Amniotic stem cell (primary cell): ENCODE data around the gene BIN2.
"Not testable (repeated sequence)": the region's sequence is repeated elsewhere in the genome, so short reads cannot be mapped to it uniquely, and the experiment has no call there.

Experiments
- DNase-seq: peaks from one replicate; lab custom pipeline; 2025; lab: John Stamatoyannopoulos, UW

Gene BIN2

DNA sequence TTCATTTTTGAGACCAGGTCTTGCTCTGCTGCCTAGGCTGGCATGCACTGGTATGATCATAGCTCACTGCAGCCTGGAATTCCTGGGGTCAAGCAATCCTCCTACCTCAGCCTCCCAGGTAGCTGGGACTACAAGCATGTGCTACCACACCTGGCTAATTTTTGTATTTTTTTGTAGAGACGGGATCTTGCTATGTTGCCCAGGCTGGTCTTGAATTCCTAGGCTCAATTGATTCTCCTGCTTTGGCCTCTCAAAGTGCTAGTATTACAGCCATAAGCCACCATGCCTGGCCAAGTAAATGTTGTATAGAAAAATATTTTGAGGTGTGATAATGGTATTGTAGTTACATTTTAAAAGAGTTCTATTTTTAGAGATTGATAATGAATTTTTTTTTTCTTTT is 12.6 kb downstream of the BIN2 start:
- DNase-seq: no peak

DNA sequence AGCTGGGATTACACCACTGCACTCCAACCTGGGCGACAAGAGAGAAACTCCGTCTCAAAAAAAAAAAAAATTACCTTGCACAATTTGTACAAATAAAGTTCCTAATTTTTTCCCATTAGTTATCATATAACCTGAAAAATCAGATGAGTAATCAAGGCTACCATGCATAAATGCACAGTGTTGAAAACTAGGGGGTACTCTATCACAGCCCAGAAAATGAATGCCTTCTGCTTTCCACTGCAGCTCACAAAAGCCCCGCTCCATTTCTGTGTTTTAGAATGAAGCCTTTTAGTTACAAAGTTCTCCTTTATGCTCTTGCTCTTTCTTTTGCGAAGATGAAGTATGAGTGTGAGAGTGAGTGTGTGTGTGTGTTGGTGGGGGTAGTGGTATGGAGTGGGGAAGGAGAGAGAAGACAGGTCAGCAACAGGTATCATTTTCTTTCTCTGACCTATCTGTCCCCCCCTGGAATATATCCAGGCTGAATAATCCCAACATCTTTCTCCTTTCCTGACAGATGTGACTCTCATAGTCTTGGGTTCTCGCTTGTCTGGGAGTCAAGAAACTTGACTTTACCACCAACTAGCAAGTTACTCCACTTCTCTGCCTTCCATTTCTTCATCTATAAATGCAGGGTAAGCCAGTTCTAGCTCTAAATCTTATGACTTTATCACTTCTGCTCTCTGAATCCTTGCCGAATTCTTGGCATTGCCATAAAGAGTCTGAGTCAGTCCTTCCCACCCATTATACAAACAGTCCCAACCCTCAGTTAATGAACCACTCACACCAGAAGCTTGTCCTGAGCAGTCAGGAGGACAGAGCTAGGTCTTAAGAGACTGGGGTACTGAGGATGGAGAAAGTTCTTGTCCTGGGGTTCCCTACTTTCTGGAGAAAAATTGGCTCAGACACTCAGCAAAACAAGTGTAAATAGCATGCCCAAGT is 16.1 kb downstream of the BIN2 start:
- peak; percentile 80 for DNase-seq

DNA sequence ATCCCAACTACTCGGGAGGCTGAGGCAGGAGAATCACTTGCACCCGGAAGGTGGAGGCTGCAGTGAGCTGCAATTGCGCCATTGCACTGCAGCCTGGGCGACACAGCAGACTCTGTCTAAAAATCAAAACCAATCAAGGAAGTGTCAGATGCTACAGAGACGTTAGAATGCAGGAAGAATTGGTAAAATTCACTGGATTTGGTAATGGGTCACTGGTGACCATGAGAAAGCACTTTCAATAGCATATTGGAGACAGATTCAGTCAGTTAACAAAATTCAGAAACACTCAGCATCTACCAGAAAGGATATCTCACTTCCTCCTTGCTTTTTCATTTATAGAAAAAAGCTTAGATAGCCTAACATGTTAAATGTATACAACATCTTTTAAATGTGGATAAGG is 17.5 kb downstream of the BIN2 start:
- no peak for DNase-seq

DNA sequence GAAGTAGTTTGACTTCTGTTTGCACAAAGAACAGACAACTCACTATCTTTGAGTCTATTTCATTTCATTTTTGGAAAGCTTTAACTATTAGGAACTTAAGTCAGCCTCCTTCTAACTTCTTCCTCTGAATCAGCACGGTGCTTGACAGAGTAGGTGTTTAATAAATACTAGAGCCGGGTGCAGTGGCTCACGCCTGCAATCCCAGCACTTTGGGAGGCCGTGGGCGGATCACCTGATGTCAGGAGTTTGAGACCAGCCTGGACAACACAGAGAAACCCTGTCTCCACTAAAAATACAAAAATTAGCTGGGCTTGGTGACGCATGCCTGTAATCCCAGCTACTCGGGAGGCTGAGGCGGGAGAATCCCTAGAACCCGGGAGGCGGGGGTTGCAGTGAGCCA is 23.2 kb downstream of the BIN2 start:
- DNase-seq: not testable (repeated sequence)

DNA sequence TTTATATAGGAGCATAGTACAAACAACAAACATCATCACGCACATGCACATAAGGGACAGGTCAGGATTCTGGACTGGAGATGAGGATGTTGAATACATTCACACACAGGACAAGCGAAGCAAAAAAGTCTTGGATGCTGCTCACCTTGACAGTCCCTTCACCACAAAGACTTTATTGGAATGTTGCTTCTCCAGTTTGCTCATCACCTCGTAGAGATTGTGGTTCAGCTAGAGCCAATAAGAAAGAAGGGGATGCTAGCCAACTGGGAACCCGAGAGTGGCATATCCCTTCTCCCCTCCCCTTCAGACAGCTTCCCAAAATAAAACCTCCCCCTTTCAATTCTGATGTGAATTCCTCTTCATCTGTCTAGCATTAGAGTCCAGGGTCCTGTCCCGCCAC is 28.3 kb downstream of the BIN2 start:
- DNase-seq: no peak

DNA sequence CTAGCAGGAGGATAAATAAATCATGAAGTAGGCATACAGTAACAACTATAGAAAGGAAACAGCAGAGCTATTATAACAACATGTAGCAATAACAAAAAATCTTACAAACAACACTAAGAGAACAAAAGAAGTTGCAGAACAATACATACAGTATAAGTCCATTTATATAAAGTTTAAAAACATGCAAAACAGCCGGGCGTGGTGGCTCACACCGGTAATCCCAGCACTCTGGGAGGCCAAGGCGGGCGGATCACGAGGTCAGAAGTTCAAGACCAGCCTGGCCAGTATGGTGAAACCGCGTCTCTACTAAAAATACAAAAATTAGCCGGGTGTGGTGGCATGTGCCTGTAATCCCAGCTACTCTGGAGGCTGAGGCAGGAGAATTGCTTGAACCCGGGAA is 29.9 kb downstream of the BIN2 start:
- not testable (repeated sequence) for DNase-seq

DNA sequence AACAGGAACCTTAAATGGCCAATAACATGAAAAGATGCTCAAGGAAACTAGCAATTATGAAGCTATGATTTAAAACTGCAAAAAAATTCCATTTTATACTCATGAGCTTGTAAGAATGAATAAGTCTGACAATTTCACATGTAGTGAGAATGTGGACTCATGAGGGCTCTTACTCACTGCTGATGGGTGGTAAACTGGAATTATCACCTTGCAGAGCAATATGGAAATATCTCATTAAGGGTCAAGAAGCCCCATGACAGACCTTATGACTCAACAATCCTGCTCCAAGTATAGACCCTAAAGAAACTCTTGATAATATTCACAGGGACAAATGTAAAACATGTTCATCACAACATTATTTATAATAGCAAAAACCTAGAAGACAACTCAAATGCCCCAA is 30.3 kb downstream of the BIN2 start:
- no peak for DNase-seq

DNA sequence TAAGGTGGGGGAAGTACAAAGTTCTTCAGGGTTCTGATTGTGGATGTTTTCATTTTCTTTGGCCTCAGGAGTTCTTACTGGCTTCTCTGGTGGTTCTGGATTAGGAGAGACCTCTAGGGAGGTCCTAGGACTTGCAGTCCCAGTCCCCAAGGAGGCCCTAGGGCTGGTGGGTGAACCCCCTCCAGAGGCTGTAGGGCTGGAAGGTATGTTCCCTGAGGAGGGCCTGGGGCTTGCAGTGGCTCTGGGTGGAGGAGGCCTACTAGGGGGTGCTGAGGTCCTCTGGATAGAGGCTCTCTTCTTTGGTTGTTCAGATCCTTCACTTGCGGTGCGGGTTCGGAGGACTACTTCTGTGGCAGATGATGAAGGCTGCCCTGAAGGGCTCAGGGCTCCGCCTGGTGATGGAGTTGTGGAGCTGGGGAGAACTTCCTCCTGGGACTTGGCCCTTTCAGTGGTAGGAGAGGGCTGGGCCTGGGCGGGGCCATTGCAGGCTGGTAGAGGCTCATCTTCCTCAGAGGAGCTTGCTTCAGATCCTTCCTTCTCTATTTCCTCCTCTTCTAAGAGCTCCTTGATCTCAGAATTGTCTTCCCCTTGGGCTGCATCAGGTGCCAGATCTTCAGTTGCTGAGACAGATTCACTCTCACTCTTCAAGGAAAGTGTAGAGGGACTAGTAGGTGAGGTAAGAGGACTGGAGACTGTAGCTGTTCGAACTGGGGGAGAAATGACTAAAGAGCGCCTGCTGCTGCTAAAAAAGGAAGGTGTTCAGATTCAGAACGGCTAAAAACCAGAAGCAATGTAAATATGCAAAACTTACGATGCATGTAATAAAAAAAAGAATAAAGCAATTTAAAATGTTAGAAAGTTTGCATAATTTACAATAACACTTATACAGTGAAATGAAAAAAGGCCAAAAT is 32.1 kb downstream of the BIN2 start:
- not testable (repeated sequence) for DNase-seq

DNA sequence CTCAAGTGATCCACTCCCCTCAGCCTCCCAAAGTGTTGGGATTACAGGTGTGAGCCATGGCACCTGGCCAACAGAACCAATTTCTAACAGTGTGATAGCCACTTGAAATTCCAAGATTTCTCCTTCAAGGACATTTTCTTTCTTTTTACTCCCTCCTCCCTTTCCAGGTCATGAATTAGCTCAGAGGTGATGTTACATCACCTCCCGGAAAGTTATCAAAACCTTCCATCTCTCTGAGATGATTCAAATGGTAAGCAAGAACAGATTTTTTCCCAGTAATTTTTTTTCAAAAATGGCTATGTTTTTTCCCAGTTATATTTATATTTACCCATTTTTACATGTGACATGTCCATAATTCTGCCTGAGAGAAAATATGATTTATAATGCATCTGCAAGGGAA is 38.1 kb downstream of the BIN2 start:
- no peak for DNase-seq

DNA sequence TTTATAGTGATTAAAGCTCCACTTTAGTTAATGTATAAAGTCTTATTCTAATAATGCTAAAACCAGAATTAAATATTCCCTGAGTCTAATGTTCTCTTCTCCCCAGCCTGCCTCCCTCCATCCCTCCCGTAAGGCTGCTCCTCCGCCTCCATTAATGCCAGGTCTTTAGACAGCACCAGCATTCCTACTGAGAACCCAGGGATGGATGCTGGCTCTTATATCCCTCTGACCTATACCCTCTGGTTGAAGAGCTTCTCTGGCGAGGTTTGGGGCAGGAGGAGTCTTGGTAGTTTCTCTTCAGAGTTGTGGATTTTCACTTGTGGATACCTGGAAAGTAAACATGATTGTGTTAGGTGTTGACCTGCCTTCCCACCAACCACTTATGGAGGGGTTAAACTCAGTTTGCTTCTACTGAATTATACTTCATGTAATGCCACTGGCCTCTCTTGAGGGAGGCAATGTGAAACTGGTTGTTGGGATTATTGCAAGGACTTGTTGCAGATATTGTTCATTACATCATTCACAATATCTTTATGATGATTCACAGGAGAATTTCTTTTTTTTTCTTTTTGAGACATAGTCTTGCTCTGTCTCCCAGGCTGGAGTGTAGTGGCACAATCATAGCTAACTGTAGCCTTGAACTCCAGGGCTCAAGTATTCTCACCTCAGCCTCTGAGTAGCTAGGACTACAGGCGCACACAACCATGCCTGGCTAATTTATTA is 42.6 kb downstream of the BIN2 start:
- DNase-seq: no peak

DNA sequence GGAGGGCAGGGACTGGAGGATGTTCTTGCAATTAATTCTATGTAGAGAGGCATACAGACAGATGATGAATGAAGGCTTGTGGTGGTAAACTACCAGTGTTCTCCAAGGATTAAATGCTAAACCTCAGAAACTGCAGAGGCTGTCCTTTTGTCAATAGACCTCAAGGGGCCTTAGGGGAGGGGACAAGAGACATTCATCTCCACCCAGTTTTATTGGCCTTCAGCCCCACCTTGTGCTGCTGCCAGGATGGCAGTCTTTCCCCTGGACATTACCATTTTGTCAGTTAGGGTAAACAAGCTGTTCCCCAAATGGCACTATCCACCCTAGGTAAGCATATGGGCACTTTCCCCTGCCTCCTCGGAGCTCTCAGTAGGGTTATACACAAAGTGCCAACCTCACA is 48.9 kb downstream of the BIN2 start:
- DNase-seq: no peak

DNA sequence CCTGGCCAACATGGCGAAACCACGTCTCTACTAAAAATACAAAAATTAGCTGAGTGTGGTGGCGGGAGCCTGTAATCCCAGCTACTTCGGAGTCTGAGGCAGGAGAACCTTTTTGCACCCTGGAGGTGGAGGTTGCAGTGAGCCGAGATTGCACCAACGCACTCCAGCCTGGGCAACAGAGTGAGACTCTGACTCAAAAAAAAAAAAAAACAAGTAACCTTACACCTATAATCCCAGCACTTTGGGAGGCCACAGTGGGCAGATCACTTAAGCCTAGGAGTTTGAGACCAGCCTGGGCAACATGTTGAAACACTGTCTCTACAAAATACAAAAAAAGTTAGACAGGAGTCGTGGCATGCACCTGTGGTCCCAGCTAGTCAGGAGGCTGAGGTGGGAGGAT is 51.2 kb downstream of the BIN2 start:
- not testable (repeated sequence) for DNase-seq

DNA sequence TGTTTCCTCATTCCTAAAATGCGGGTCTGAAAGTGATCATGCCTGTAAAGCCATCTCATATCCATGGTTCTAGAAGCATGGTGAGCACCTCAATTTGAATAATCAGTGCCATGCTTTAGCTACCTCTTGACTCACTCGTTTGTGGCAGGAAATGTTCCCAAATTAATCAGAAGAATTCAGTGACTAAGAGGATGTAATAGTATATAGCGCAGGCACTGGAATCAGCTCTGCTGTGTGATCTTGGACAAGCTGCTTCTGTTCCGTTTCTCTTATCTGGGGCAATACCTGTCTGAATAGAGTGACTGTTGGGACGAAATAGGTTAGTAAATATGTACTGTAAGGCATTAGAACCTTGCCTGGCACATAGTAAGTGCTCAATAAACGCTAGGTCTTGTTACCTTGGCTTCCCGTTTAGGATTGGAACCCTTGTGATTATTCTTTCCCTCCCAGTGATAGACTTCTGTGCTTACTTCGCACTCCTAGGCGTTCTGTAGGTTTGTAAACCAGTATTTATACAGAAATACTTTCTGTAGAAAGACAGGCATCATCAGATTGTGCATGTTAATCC is 52.9 kb downstream of the BIN2 start:
- DNase-seq: peak; percentile 73

DNA sequence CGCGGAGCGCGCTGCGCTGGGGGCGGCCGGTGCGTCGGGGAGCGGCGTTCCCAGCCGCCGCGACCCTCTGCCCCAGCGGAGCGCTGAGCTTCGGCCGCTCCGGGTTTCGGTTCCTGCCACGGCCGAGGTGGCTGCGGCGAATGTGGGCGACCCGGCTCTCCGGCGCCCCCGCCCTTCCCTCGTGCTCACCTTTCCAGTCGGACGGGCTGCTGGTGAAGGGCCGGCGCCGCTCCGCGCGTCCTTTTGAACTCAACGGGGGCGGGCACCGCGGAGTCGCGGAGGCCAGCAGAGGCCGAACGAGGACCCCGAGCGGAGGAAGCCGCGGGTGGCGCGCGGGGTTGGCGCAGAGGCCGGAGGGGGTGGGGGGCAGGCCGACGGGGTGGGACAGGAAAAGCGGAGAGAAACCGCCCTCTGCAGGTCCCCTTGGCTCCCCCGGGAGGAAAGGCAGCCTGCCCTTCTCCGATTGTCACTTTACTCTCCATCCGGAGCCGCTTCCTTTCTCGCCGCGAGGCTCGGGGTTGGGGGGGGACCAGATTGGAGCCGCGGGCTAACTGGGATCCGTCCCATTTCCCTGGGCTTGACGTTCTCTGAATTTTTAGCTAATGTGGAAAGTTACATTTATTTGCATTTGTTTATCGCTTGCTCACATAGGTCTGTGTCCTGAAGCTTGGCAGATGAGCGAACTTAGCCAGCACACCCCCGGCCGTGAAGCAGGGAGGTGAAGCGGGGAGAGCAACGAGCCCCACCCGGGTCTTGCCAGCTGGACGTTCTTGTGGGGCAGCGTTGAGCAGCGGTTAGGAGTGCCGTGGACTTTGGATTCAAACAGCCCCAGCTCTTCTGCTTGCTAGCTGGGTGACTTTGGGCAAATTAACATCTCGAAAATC is 53.7 kb downstream of the BIN2 start, which contains the start of gene SMAGP:
TSS of gene SMAGP (minus strand) at position 349 of the 884 bp plus-strand sequence. CDS start 1,137 bp downstream, outside the sequence.
- DNase-seq: no peak

DNA sequence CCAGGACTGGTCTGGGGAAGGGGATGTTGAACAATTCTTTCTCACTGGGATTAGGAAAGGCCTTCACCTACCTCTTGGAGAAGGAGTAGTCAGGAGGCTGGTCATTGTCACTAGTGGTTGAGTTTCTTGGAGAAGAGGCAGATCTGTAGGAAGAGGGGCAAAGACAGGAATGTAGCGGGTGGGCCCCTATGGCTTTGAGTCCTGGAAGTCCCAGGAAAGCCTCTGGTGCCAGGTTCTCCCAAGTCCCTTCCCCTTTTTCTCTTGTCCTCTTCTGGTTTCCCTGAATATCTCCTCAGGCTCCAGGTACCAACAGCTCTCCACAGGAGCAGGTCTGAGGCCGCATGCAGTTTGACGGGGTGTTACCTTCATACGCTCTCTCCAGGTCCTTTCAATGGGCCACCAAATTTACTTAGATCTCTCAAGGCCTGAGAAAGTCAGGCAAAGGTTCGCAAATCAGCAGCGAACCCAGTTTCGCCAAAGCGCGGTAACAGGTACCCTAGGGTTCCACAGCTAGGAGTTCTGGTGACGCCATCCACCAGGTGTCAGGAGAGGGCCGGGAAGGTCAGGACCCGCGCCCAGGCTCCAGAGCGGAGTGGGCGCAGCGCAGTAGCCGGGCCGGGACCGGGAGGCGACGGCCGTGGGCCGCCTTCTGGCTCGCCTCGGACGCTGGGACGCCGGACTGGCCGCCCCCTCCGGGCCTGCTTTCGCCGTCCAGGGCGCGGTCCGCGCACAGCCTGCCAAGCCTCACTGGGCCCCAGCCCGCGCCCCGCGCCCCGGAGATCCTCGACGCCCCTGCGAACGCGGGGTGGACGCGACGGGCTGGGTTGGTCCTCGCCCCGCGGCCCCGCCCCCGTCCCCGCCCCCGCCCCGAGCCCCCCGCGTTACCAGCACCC is 54.6 kb downstream of the BIN2 start:
- no peak for DNase-seq

DNA sequence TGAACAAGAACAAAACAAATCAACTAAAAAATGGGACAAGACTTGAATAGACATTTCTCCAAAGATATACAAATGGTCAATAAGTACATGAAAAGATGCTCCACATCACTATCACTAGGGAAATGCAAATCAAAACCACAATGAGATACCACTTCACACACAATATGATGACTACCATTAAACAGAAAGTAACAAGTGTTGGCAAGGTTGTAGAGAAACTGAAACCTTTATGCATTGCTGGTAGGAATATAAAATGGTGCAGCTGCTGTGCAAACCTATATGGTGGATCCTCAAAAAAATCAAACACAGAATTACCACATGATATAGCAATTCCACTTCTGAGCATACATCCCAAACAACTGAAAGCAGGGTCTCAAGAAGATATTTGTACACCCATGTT is 59.0 kb downstream of the BIN2 start:
- DNase-seq: no peak

DNA sequence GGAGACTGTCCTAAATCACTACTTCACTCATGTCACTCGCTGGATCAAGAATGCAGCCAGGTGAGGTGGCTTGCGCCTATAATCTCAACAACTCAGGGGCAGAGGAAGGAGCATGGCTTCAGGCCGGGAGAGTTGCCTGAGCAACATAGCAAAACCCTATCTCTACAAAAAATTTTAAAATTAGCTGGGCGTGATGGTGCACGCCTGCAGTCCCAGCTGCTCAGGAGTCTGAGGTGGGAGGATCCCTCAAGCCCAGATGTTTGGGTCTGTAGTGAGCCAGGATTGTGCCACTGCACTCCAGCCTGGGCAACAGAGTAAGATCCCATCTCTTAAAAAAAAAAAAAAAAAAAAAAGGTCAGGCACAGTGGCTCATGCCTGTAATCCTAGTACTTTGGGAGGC is 59.7 kb downstream of the BIN2 start:
- DNase-seq: no peak

DNA sequence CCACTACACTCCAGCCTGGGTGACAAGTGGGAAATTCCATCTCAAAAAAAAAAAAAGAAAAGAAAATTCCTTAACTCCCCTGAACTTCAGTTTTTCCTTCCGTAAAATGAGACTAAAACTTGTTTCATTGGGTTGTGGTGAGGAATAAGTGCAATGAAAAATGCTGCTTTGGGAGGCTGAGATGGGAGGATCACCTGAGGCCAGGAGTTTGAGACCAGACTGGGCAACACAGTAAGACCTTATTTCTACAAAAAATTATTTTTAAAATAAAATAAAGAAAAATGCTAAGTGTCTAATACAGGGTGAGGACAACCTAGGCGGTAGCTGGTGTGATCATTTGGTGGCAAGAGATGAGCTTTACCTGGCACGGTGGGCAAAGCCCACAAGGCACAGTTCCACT is 60.6 kb downstream of the BIN2 start:
- DNase-seq: no peak

DNA sequence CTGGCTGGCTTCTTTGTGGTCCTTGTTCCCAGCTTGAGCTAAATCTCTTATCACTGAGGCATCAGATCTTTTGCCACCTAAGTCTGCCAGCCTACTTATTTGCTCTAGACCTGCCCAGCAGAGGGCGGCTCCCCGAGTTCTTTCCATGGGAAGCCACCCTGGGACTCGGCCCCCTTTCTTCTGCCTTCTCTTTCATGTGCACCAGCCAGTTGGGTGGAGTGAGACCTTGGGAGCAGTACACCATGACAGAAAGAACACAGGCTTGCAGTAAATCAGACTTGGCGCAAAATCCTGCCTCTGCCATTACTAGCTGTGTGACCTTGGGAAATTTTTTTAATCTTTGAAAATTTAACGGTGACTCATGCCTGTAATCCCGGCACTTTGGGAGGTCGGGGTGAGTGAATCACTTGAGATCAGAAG is 61.2 kb downstream of the BIN2 start:
- no peak for DNase-seq

DNA sequence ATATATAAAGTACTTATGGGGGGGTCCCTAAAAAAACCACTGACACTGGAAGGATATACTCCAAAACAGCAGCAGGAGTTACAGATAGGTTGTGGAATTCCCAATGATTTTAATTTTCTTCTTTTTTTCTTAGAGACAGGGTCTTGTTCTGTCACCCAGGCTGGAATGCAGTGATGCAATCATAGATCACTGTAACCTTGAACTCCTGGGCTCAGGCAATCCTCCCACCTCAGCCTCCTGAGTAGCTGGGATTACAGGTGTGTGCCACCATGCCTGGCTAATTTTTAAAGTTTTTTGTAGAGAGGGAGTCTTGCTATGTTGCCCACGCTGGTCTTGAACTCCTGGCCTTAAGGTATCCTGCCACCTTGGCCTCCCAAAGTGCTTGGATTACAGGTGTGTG is 64.4 kb downstream of the BIN2 start:
- DNase-seq: not testable (repeated sequence)
